Tongue (tissue), 2 donors: ENCODE measurements around the gene ROPN1L. TPM values are rescaled to one million over a fixed set of nuclear protein-coding genes. Genes with fewer than 3 reads are reported as not detected.
A peak's percentile ranks its signal among the peaks of the same experiment; 100 is the strongest.
"Not testable (repeated sequence)": the region's sequence is repeated elsewhere in the genome, so short reads cannot be mapped to it uniquely, and the experiment has no call there.

Experiments
- DNase-seq: peaks from one replicate; pipeline ENCODE4 v3.0.0-alpha.2; 2015
- total RNA-seq: library from RNA; depleted of rRNA; stranded (reverse); fragments of >200 nt; gene quantifications from one replicate; pipeline ENCODE4 v1.2.3, GENCODE V29; 2014

The ROPN1L gene
- total RNA-seq: 0.41 TPM

DNA sequence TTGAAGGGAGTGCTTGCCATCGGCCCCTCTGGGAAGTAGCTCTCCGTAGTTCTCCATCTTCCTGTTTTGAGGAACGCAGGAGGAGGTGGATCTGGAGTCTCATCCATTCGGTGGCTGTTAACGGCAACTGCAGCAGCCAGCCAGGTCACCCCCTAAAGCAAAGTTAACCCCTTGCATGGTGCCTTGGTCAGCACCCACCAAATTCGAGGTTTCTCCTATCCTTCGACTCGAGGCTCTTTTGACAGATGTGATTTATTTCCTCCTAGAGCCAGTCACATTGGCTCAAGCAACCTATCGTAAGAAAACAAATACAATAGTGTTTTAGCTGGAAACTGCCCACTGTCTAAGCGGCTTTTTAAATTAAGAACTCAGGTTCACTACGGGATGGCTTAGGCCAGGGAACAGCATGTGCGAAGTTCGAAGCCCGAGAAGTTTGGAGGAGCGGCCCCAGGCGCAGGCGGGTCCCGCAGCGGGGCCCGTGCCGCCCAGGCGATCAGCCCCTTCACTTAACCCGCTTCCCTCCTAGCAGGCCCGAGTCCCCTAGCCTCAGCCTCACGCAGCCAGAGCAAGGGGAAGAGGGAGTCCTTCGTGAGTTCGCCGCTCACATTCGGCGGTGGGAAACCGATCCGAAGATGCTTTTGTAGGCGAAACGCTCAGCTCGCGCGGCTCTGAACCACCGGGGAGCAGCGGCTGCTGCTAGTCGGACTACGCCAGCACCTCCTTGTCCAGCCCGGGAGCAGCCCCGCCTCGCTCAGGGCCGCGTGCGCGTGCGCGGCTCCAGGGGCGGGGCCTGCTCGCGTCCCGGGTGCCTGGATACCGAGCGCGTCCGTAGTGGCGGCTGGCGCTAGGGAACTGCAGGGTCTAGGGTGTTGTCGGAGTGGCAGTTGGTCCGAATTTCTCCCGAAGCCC lies at the start of gene ROPN1L:
Gene ROPN1L, plus strand, starts transcription at position 797 of the 909 bp plus-strand sequence. CDS start 289 bp downstream, outside the sequence.
- peak; percentile 93 for DNase-seq

GRCh38 chr5:10392567-10393328 lies 48.9 kb upstream of the ROPN1L start:
- not testable (repeated sequence) for DNase-seq

- no peak for DNase-seq
Measured at GRCh38 chr5:10393491-10393890, 48.2 kb upstream of the ROPN1L start.

- DNase-seq: no peak
Measured at GRCh38 chr5:10396552-10396951, 45.1 kb upstream of the ROPN1L start.

GRCh38 chr5:10399839-10400238 lies 41.8 kb upstream of the ROPN1L start:
- no peak for DNase-seq

- no peak for DNase-seq
Measured at GRCh38 chr5:10400411-10400810, 41.3 kb upstream of the ROPN1L start.

DNA sequence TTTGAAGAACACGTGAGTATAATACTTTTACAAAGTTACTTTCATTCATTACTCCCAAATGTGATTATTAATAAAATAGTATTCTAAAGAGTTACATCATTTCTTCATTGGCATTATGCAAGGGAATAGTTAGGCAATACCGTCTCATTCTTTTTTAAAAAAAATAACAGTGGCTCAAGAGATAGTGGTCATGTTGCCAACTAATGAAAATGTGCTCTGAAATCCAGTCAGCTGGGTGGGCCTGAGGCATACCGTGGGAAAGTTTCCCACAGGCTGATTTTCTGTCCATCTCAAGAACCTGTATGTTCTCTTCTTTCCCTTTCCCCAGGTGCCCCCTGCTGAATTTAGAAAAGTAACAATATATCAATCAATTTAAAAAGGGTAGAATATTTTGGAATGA lies 40.8 kb upstream of the ROPN1L start:
- no peak for DNase-seq

GRCh38 chr5:10401498-10401897 lies 40.2 kb upstream of the ROPN1L start:
- no peak for DNase-seq

GRCh38 chr5:10403829-10404228 lies 37.9 kb upstream of the ROPN1L start:
- DNase-seq: no peak

DNA sequence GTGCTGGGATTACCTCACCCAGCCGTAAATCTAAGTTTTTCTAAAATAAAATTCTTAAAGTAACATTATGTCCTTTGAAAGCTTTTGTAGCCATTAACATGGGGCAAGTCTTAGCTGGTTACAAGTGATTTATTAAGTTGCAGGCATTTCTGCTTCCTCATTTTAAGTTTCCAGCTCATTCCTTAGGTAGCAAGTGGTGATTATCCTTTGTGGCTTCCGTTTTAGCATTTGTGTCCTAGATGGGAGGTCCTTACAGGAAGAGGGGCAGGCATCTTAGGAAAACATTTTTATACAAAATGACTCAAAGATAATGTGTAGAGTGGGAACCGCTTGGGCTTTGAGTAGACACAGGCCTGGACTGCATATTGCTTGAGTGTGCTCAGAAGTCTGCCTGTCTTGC lies 35.0 kb upstream of the ROPN1L start:
- DNase-seq: no peak

- DNase-seq: no peak
Measured at GRCh38 chr5:10409504-10409903, 32.2 kb upstream of the ROPN1L start.

DNA sequence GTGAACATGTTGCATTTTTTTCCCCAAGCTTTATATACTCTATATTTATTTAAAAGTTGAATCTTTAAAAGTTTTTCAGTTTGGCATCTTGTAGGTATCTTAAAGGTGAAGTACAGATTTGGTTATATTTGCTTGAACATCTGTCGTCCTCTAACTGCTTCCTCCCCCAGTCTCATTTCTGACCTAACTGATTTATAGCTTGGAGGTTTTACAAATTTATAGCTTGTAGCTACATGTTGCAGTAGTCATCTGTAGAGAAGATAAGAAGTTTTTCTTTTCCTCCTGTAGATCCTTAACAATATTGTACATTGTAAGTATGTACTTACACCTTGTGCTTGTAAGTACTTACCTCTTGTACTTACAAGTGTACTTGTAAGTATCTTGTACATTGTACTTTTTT lies 31.0 kb upstream of the ROPN1L start:
- no peak for DNase-seq

- DNase-seq: no peak
Measured at GRCh38 chr5:10411336-10411735, 30.3 kb upstream of the ROPN1L start.

DNA sequence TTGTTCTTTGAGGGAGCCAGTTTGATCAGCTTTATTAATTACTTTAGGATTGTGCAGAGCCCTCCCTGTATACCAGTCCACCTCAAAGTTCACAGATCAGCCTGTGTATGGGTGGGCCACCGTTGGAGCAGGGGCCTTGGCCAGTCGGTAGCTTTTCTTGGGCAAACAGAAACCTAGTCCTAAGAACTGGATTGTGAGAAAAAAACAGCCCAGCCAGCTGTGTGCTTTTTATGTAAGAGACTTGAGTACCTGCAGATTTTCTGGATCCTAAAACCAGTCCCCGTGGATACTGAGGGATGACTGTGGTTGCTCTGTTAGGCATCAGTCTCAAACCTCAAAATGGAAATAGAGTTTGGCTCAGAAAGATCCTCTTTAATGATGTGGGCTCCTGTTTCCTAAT lies 24.8 kb upstream of the ROPN1L start:
- DNase-seq: no peak

DNA sequence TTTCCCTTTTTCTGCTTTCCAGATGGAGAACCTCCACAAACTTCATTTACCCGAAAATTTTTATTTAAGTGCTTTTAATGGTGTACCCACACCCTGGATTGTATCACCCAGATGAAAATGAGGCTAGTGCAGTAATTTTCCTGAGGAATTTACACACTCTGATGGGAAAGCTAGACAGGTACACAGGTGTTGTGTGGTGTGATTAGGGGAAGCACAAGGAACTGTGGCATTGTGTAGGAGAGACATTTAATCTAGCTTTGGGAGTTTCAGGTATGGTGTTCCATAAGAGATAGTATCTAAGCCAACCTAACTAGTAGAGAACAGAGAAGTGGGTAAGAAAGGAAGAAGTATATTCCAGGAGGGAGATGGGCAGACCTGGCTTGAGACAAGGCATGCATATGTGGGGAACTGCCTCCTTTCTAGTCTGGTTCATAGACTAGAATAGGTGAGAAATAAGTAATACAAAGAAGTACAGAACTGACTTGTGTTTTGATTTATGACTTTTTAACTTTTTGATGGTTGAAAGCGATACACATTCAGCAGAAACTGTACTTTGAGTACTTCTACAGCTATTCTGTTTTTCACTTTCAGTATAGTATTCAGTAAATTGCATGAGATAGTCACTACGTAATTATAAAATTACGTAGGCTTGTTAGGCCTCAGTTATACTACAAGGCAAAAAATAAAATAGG lies 22.9 kb upstream of the ROPN1L start:
- DNase-seq: no peak

DNA sequence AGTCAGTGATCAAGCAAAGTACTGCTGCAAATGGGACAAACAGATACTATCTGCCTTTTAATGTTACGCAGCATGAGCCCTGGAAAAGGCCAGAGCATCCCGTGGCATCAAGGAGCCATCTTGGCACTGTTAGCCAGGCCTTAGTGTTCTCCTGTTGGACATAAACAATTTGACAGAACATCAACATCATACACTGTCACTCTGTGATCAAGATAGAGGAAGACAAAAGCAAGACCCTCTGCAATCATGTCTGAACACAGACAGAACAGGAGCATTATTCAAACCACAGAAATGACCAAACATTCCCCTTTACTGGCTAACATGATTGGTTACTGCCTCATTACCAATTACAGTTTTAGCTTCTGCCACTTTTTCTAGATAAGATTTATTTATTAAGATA lies 21.2 kb upstream of the ROPN1L start:
- no peak for DNase-seq

DNA sequence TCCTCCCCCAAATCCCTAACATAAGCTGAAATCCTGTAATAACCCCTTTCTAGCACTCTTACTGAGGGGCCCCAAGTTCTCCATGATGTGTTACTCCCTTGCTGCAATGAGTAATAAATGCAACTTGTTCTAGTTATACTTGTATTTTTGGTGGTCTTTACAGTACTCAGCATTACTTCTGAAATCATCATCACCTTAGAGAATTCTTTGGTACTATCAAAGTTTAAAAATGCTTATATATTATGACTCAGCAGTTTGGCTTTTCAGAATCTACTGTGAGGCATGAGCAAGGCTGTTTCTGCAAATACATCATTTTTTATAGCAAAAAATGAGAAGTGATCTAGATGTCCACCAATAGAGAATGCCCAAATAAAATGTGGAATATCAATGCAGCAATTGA lies 20.7 kb upstream of the ROPN1L start:
- no peak for DNase-seq

- DNase-seq: no peak
Measured at GRCh38 chr5:10421896-10422691, 19.6 kb upstream of the ROPN1L start.

- DNase-seq: no peak
Measured at GRCh38 chr5:10423022-10423421, 18.7 kb upstream of the ROPN1L start.

DNA sequence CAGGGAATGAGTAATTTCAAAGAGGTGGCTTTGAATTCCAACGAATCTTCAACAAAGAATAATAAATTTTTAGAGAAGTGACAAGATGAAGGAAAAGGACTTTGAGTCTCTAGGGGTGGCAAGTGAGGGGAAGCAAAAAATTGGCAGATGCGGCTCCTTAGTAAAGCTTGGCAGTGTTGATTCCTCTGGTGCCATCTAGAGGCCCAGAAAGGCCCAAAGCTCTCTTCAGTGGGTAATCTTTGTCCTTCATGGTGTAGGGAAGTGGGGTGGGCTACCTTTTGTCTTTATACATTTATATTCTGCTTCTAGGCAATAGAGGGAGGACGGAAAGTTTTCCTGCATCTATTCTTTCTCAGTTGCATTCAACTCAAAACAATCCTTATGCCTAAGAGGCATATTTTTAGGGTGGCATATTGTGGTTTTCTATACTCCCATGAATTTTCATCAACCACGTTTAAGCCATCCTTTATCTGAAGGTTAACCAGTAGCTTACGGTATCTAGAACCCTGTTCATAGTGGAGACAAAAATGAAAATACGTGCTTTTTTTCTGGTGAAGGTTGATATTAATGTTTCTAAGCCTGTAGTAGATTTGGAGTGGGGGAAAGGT lies 17.5 kb upstream of the ROPN1L start:
- DNase-seq: peak; percentile 61

- no peak for DNase-seq
Measured at GRCh38 chr5:10427201-10427600, 14.5 kb upstream of the ROPN1L start.

- DNase-seq: no peak
Measured at GRCh38 chr5:10427978-10428377, 13.7 kb upstream of the ROPN1L start.
